Nephron (organoid): ENCODE data around the gene ZNF548.

Experiments
- H3K27ac Mint-ChIP-seq, 3 experiments: 2 replicates each; pipeline ENCODE4 v1.8.0; 2020; ENCODE audit warnings: mixed read lengths in 3 of 3, mild to moderate bottlenecking in 2 of 3, moderate library complexity in 1 of 3
- H3K27me3 Mint-ChIP-seq: 2 replicates; pipeline ENCODE4 v1.8.0; 2021; ENCODE audit warnings: low read depth, mild to moderate bottlenecking, moderate library complexity, mixed read lengths
- H3K36me3 Mint-ChIP-seq: 2 replicates; pipeline ENCODE4 v1.8.0; 2020; ENCODE audit warnings: low read depth, mixed read lengths
- H3K4me1 Mint-ChIP-seq: 2 replicates; pipeline ENCODE4 v1.8.0; 2020; ENCODE audit warnings: mixed read lengths
- H3K4me3 Mint-ChIP-seq, 3 experiments: 2 replicates each; pipeline ENCODE4 v1.8.0; 2020; ENCODE audit warnings: mild to moderate bottlenecking in 3 of 3, mixed read lengths in 3 of 3, moderate library complexity in 2 of 3
- H3K9me3 Mint-ChIP-seq: 2 replicates; pipeline ENCODE4 v1.8.0; 2020; ENCODE audit warnings: mixed read lengths
- CTCF ChIP-seq, 3 experiments: fragments of 200-600 bp; sonication (generic); IDR thresholded peaks; one replicate each; pipeline ENCODE4 v1.5.0; 2021; ENCODE audit warnings: antibody characterized with exemption in 3 of 3; ENCODE audit not compliant: unreplicated experiment in 3 of 3

The ZNF548 gene

GRCh38 chr19:57403737-57404563 is 14.3 kb downstream of the ZNF548 start:
- no peak for TF ChIP-seq CTCF (IDR thresholded peaks at IDR 0.05; ENCODE audit: unreplicated experiment in 3 of 3)

GRCh38 chr19:57406516-57407123 is 17.0 kb downstream of the ZNF548 start:
- H3K36me3 Mint-ChIP-seq: peaks cover 23% of the 10 kb centered on the region
- peak; percentile 59 to 77 (median 61) for TF ChIP-seq CTCF (IDR thresholded peaks at IDR 0.05; ENCODE audit: unreplicated experiment in 3 of 3)
- peaks cover 13% of the 10 kb centered on the region for H3K4me1 Mint-ChIP-seq
- no peak overlapping the region for H3K27ac Mint-ChIP-seq
- no peaks in the 10 kb centered on the region for H3K9me3 Mint-ChIP-seq
- peaks cover 4% of the 10 kb centered on the region for H3K27me3 Mint-ChIP-seq
- no peak overlapping the region for H3K4me3 Mint-ChIP-seq

More at GRCh38 chr19:57403737-57404563, 14.3 kb downstream of the ZNF548 start:
- Mint-ChIP-seq H3K27ac (no peak overlapping the region), H3K9me3 (peaks cover 16% of the 10 kb centered on the region), H3K36me3 (peaks cover 46% of the 10 kb centered on the region), H3K4me3 (no peak overlapping the region), H3K27me3 (no peaks in the 10 kb centered on the region), H3K4me1 (no peaks in the 10 kb centered on the region)

GRCh38 chr19:57410877-57411671 is 21.4 kb downstream of the ZNF548 start, which contains the start of gene ZNF17:
ZNF17 (plus strand) TSS chr19:57411161; CDS start chr19:57413616, 2,455 bp downstream.
- peak within 1 kb of the TSS; percentile 97 to 99 (median 98) for H3K4me3 Mint-ChIP-seq
- peaks cover 8% of the 10 kb centered on the region for H3K27me3 Mint-ChIP-seq
- peak within 1 kb of the TSS; percentile 85 to 92 (median 90) for H3K27ac Mint-ChIP-seq
- H3K9me3 Mint-ChIP-seq: peaks cover 10% of the 10 kb centered on the region
- peaks cover 17% of the 10 kb centered on the region for H3K4me1 Mint-ChIP-seq
- no peak for TF ChIP-seq CTCF (IDR thresholded peaks at IDR 0.05; ENCODE audit: unreplicated experiment in 3 of 3)
- peaks cover 27% of the 10 kb centered on the region for H3K36me3 Mint-ChIP-seq

GRCh38 chr19:57419439-57419838 is 29.8 kb downstream of the ZNF548 start:
- Mint-ChIP-seq H3K27ac (no peak overlapping the region), H3K9me3 (peaks cover 47% of the 10 kb centered on the region), H3K27me3 (peaks cover 4% of the 10 kb centered on the region), H3K36me3 (peaks cover 78% of the 10 kb centered on the region), H3K4me1 (no peaks in the 10 kb centered on the region), H3K4me3 (no peak overlapping the region)
- no peak for TF ChIP-seq CTCF (IDR thresholded peaks at IDR 0.05; ENCODE audit: unreplicated experiment in 3 of 3)

GRCh38 chr19:57421037-57421436 is 31.4 kb downstream of the ZNF548 start:
- Mint-ChIP-seq H3K36me3 (peaks cover 73% of the 10 kb centered on the region), H3K9me3 (peaks cover 42% of the 10 kb centered on the region), H3K27me3 (no peaks in the 10 kb centered on the region), H3K27ac (no peak overlapping the region), H3K4me3 (no peak overlapping the region), H3K4me1 (no peaks in the 10 kb centered on the region)
- TF ChIP-seq CTCF (IDR thresholded peaks at IDR 0.05; ENCODE audit: unreplicated experiment in 3 of 3): no peak
